Cortex of kidney (tissue), 1 donor: Measurements from ENCODE around the gene RPUSD1.

Experiments
- DNase-seq: peaks from one replicate; lab custom pipeline; 2025; lab: John Stamatoyannopoulos, UW

Gene RPUSD1

DNA sequence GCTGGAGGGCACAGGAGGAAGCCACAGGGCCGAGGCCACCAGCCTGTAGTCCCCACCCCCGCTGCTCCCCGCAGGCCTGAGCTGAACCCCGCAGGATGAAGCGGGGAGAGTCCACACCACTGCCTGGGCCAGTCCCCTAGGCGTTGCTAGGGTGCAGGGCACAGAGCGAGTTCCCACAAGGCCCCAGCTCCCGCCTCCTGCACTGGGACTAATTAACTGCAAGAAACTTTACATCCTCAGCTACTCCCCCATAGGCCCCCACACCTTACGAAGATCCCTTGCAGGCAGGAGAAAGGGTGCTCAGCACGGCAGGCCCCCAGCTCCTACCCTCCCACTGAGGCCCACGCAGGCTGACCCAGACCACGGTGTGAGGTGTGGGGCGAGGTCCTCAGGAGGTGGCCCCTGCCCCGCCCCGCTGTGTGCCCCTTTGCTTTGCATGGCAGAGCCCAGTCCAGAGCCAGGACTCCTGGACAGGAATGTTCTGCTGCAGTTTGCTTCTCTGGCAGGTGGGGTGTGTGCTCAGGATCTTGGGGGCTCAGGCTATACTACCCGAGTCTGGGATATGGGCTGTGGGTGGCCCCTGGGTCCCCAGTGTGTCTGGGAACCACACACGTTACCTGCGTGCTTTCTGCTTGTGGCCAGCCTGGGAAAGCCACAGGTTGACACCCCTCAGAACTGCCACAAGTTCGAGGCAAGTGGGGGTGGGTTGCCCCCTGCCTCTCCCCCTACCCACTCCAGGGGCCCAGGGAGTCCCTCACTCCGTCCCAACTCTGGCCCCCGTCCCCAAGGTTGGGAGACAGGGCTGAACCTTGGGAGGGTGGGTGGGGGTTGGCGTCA lies 11.1 kb upstream of the RPUSD1 start:
- DNase-seq: no peak

- no peak for DNase-seq
Observed at GRCh38 chr16:798666-799065, 10.5 kb upstream of the RPUSD1 start.

DNA sequence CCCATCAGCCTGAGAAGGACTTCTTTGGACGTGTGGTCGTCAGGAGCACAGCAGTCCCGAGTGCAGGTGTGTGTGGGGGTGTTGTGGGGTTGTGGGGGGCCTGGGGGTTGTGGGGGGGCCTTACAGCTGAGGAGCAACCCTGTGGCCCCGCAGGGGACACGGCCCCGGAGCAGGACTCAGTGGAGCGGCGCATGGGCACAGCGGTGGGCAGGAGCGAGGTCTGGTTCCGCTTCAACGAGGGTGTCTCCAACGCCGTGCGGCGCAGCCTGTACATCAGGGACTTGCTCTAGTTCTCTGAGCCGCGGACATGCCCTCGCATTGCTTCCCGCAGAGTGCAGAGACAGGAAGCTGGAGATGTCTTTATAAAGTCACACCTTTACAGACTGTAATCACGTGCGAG lies 9.5 kb upstream of the RPUSD1 start:
- DNase-seq: no peak

DNA sequence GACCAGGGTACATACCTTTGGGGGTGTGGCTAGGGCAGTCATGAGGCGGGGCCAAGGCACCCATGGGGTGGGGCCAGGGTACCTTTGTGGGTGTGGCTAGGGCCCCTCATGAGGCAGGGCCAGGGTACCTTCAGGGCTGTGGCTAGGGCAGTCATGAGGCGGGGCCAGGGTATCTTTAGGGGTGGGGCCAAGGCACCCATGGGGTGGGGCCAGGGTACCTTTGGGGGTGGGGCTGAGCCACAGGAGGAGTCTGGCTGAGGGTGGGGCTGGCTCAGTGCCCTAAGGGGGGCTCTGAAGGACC lies 8.9 kb upstream of the RPUSD1 start:
- DNase-seq: no peak

DNA sequence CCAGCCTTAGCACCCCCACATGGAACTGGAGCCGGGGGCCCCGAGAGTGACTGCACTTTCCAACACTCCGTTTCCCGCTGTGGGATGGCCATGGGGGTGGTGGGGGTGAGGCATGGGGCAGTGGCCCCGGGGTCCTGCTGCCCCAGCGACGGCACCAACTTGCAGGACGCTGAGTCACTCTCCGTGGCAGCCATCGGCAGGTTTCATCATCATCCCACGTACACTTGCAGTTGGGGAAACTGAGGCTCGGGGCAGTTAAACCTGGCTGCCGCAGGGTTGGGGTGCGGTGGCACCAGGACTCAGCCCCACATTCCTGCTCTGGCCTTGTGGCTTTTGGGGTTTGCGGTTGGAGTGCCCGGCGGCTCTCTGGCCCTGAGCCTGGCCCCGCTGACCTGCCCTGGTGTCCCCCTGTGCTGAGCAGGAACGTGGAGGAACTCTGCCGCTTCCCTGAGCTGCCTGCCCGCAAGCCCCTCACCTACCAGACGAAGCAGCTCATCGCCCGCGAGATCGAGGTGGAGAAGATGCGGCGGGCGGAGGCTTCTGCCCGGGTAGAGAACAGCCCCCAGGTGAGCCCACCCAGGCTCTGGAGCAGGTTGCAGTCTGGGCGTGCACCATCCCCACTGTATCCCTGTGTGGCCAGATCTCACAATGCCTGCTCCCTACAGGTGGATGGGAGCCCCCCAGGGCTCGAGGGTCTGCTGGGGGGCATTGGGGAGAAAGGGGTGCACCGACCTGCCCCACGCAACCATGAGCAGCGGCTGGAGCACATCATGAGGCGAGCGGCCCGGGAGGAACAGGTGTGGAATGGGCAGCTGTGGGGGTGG lies 8.3 kb upstream of the RPUSD1 start:
- no peak for DNase-seq

DNA sequence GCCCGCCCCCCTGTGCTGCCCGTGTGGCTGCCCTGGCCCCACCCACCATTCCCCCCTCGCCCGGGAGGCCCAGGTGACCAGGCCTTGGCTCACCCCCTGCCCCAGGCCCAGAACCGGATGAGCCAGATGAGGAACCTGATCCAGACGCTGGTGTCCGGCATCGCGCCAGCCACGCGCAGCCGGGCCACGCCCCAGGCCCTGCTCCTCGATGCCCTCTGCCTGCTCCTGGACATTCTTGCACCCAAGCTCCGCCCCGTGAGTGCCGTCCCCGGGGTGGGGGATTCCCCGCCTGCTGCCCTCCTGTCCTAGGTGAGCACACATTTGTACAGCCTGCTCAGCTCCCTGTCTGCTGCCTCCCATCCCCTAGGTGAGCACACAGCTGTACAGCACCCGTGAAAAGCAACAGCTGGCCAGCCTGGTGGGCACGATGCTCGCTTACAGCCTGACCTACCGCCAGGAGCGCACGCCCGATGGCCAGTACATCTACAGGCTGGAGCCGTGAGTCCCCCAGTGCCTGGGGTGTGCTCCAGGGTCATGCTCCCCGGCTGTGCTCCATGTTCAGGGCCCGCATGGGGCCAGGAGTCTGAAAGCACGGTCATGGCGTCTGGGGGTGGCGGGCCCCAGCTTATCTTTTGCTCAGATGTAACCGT lies 7.5 kb upstream of the RPUSD1 start:
- no peak for DNase-seq

GRCh38 chr16:794853-795466 lies 6.8 kb upstream of the RPUSD1 start:
- no peak for DNase-seq

DNA sequence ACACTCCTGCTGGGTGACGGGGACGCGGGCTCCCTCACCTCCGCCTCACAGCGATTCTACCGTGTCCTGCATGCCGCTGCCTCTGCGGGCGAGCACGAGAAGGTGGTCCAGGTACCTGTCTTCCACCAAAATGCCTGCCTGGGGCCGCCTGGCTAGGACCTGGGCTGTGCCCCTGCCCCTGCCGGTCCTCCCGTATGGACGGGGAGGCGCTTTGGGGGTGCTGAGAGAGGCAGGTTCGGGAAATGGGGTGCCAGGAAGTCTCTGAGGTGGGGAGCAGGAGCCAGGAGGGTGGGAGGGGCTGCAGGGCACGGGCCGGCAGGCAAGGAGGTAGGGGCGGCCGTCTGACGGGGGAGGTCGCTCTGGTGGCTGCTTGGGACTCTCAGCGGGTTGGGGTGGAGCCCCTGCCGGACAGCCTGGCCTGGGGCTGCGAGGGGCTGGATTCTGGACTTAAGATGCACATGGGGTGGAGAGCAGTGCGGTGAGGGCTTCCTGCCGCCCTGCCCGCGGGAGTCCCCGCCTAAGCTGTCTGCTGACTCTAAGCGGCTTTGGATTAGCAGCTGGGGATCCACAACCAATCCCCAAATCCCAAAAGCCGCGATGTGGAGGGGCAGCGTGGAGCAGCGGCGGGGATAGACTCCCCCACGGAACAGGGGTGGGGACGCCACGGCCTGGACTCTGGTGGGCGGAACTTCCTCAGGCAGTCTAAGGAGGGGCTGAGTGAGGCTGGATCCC lies 6.1 kb upstream of the RPUSD1 start:
- no peak for DNase-seq

DNA sequence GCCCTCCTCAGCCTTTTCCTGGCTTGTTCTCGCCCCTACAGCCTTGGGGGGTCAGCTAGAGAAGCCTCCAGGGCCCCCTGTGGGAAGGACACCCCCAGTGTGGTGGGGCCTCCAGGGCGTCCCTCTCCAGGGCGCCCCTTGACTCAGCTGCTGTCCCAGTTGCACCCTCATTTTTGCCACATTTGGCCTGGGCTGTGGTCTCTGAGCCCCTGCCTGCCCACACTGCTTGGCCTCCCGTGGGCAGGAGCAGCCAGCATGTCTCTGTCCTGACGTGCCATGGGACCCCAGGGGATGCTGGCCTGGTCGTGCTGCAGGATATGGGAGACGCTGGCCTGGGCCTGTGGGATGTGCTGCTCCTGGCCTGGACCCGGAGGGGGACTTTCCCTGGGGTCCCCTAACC lies 5.2 kb upstream of the RPUSD1 start:
- no peak for DNase-seq

DNA sequence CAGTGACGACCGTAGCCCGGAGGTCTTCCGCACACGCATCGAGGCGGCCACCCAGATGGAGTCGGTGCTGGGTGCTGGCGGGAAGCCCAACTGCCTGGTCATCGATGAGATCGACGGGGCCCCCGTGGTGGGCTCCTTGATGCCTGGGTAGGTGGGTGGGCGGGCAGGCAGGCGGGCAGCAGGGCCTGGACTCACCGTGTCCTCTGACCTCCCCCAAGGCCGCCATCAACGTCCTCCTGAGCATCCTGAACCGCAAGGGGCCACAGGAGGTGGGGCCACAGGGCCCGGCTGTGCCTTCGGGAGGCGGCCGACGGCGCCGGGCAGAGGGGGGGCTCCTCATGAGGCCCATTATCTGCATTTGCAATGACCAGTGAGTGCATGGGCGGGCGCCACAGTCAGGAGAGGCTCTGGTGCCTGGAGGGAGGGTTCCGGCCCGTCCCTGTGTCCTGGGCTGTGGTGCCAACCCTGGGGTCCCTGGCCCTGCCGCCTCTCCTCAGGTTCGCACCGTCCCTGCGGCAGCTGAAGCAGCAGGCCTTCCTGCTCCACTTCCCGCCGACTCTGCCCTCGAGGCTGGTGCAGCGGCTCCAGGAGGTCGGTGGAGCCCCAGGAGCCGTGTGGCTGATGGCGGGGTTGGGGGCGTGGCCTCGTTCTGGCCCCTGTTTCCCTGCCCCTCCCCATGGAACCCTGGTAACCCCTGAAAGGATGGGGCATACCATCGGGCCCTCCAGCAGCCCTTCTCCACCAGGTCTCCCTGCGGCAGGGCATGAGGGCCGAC lies 4.2 kb upstream of the RPUSD1 start:
- no peak for DNase-seq

DNA sequence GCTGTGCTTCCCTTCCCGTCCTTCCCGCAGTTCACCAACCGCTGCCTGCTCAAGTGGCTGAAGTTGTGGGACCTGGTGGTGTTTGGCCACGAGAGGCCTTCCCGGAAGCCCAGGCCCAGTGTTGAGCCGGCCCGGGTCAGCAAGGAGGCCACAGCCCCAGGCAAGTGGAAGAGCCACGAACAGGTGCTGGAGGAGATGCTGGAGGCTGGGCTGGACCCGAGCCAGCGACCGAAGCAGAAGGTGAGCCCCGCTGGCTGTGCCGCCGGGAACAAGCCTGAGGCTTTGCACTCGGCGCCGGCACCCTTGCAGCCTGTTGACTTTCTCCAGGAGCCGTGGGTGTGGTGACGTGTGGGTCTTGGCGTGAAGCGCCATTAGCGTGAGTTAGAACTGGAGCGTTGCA lies 3.0 kb upstream of the RPUSD1 start:
- no peak for DNase-seq

GRCh38 chr16:790086-790485 lies 1.9 kb upstream of the RPUSD1 start:
- no peak for DNase-seq

DNA sequence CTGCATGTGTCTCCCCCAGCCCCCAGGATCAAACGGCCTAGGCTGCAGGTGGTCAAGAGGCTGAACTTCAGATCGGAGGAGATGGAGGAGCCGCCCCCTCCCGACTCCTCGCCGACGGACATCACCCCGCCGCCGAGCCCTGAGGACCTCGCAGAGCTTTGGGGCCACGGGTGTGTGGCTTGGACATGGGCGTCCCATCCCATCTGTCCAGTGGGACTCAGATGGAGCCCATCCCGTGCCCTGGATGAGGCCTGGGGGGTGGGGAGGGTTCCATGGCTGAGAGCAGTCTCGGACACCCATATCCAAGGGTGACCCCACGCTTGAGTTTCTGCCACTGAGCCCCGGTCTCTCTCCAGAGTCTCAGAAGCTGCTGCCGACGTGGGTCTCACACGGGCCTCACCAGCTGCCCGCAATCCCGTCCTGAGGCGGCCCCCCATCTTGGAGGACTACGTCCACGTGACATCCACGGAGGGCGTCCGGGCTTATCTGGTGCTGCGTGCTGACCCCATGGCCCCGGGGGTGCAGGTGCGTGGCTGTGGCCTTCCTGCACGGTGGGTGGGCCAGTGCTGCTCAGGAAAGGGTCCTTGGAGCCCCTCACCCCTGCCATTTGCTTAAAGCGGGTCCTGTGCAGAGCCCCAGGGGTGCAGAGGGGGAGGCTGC lies 1.1 kb upstream of the RPUSD1 start:
- no peak for DNase-seq

DNA sequence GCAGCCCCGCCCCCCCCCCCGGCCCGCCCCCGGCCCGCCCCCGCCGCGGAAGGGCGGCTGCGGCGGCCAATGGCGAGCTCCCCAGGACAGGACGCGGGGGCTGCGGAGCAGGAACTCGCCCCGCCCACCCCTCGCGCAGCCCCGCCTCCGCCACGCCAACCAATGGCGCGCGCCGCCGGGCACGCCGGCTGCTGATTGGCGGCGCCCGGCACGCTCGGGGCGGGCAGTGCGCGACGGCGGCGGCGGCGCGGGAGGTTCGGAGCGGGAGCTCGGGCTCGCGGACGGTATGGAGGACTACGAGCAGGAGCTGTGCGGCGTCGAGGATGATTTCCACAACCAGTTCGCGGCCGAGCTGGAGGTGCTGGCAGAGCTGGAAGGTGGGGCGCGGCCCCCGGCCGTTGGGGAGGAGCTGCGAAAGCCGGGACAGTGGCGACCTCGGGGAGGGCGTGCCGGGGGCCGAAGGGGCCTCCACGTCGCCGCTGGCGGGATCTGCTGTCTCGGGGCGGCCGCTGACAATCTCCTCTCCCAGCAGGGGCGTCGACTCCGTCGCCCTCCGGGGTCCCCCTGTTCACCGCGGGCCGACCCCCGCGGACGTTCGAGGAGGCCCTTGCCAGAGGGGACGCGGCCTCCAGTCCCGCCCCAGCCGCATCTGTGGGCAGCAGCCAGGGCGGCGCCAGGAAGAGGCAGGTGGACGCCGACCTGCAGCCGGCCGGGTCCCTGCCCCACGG lies 382 bp upstream of the RPUSD1 start, which contains the start of gene CHTF18:
Gene CHTF18, plus strand, starts transcription at position 222 of the 728 bp plus-strand sequence. Its CDS starts 65 bp downstream, at position 287.
- DNase-seq: peak; percentile 60

DNA sequence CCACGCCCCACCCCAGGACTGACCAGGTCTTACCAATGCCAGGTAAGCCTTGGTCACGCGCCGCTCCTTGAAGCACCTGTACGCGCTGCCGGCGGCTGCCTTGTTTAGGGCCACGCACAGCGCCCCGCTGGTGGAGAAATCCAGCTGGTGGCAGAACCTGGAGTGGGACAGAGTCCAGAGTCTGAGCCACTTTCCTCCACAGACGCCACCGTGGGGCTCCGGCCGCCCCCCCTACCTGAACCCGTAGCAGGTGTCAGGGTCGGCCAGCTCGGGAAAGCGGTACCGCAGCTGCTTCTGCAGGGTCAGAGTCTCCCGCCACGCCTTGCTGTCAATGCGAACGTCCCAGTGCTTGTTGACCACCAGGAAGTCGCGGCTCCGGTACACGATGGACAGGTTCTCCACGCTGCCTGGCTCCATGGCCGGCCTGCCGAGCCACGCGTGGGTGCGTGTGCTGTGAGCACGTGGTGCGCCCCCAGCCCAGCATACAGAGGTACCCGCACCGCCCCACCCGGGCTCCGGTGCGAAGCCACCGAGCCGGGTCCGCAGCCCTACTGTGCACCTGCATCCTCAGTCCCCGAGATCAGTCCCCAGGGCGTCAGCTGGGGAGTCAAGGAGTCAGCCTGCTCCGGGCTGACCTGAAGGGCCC lies 737 bp downstream of the RPUSD1 start:
- DNase-seq: no peak

DNA sequence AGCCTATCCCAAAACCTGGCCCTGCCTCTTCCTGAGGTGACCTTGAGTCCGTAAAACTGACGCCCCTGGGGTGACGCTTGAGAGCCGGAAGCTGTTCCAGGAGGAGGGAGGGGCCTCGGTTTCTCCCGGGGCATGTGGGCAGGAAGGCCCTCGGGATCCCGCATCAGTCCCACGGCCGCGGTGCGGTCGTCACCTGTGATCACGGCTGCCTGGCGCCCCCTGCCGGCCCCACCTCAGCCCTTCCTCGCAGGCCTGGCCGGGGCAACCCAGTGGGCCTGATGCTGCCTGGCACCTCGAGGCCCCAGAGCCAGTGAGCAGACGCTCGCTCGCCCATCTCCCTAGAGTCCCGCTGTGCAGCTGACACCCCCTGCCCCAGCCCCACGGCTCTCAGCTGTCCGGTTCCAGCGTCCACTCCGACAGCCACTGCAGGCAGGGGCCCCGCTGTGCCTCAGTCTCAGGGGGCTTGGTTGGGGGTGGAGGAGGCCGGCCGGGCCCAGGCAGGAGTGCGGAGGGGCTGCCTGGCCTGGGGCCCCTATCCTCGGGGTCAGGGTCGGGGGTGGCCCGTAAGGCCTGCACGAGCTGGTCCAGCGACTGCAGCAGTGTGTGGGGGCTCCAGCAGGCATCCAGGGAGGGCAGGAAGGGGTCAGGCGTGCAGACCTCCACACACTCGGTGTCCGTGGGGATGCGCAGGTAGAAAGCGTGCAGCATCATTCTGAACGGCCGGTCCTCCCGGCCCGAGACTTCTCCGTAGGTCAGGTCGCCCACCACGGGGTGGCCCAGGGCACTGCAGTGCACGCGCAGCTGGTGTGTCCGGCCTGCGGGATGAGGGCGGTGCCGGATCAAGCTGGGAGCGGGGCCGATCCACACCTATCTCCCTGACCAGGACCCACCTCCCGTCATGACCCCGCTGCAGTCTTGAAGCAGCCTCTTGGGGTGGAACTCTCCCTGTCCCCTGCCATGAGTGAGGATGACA lies 2.3 kb downstream of the RPUSD1 start:
- DNase-seq: no peak

DNA sequence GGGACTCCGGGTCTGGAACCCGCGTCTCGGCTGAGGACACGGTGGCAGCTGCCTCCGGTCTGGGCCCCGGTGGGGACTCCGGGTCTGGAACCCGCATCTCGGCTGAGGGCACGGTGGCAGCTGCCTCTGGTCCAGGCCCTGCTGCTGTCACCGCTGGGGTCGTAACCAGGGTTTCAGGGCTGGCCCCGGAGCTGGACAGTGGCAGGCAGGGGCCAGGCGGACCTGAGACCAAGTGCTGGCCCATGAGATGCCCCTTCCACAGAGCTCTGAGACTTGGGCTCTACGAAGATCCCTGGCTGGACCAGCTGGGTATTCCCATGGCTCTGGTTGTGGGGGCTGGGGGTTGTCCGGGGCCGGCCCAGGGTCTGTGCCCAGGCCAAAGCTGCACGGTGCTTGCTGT lies 3.8 kb downstream of the RPUSD1 start:
- DNase-seq: no peak
